Measurements from ENCODE around the gene C3orf62. TPM values are rescaled to one million over a fixed set of nuclear protein-coding genes. Genes with fewer than 3 reads are reported as not detected.

Gene C3orf62
- total RNA-seq (3.1 TPM), polyA plus RNA-seq (ENCODE audit: insufficient read depth in 1 of 8, insufficient read length in 8 of 8, low replicate concordance in 1 of 8) (10 to 100 TPM in 1 of 8 donors, 1 to 10 TPM in 7; 4.2 to 13.2 (median 6.6) TPM)
- long read RNA-seq, donor 1, result 0 reads
- long read RNA-seq, donor 2, result 0 reads
- long read RNA-seq, donor 3, full-length matches to known transcripts, result 4 of 4 reads
- long read RNA-seq, donor 3, partial matches to known transcripts, result 0 of 4 reads
- long read RNA-seq, donor 3, other reads (novel, unspliced or antisense), result 0 of 4 reads
- long read RNA-seq, donor 4, full-length matches to known transcripts, result 2 of 2 reads
- long read RNA-seq, donor 4, partial matches to known transcripts, result 0 of 2 reads
- long read RNA-seq, donor 4, other reads (novel, unspliced or antisense), result 0 of 2 reads
- long read RNA-seq, donor 5, result 0 reads
- long read RNA-seq, donor 6, result 0 reads
- long read RNA-seq, donor 7, full-length matches to known transcripts, result 1 of 1 reads
- long read RNA-seq, donor 7, partial matches to known transcripts, result 0 of 1 reads
- long read RNA-seq, donor 7, other reads (novel, unspliced or antisense), result 0 of 1 reads
- long read RNA-seq, donor 8, result 0 reads
- long read RNA-seq, donor 9, full-length matches to known transcripts, result 1 of 1 reads
- long read RNA-seq, donor 9, partial matches to known transcripts, result 0 of 1 reads
- long read RNA-seq, donor 9, other reads (novel, unspliced or antisense), result 0 of 1 reads
- long read RNA-seq, donor 10, result 0 reads
- long read RNA-seq, donor 11, full-length matches to known transcripts, result 1 of 1 reads
- long read RNA-seq, donor 11, partial matches to known transcripts, result 0 of 1 reads
- long read RNA-seq, donor 11, other reads (novel, unspliced or antisense), result 0 of 1 reads

- peak; percentile 95 for DNase-seq
- H3K4me1 ChIP-seq (ENCODE audit: control insufficient read depth, insufficient read depth, low read length), result peaks cover 19% of the 10 kb centered on the region
- no peaks in the 10 kb centered on the region for H3K9me3 ChIP-seq (replicated peaks; ENCODE audit: control insufficient read depth, low read depth, low read length)
- peak within 1 kb of the TSS; percentile 98 for H3K27ac ChIP-seq (ENCODE audit: low read length)
- WGBS (ENCODE audit: insufficient coverage), result 0% methylated on average over 38 of the region's 51 CpGs
- peak within 1 kb of the TSS; percentile 59 for H3K4me3 ChIP-seq (ENCODE audit: low read length)
- H3K27me3 ChIP-seq (ENCODE audit: control insufficient read depth, insufficient read depth, low read length), result no peaks in the 10 kb centered on the region
- peaks cover 38% of the 10 kb centered on the region for H3K36me3 ChIP-seq (ENCODE audit: control insufficient read depth, insufficient read depth, low read length)
These were observed at the start of gene C3orf62 for GRCh38 chr3:49276475-49277382. Gene C3orf62 (minus strand): TSS chr3:49277232. CDS start chr3:49276872, 360 bp downstream.

GRCh38 chr3:49324768-49325167 is 47.7 kb upstream of the C3orf62 start:
- no peaks in the 10 kb centered on the region for H3K27me3 ChIP-seq (ENCODE audit: control insufficient read depth, insufficient read depth, low read length)
- peaks cover 78% of the 10 kb centered on the region for H3K36me3 ChIP-seq (ENCODE audit: control insufficient read depth, insufficient read depth, low read length)
- H3K27ac ChIP-seq (ENCODE audit: low read length), result no peak overlapping the region
- no peak for DNase-seq
- no peaks in the 10 kb centered on the region for H3K9me3 ChIP-seq (replicated peaks; ENCODE audit: control insufficient read depth, low read depth, low read length)
- no peaks in the 10 kb centered on the region for H3K4me1 ChIP-seq (ENCODE audit: control insufficient read depth, insufficient read depth, low read length)
- H3K4me3 ChIP-seq (ENCODE audit: low read length), result no peak overlapping the region
- WGBS (ENCODE audit: insufficient coverage), result 97% methylated on average over 7 of the region's 7 CpGs

- no peak for DNase-seq
- no peak overlapping the region for H3K27ac ChIP-seq (ENCODE audit: low read length)
- 94% methylated on average over 13 of the region's 16 CpGs for WGBS (ENCODE audit: insufficient coverage)
These were observed 39.8 kb upstream of the C3orf62 start for GRCh38 chr3:49316696-49317457.

GRCh38 chr3:49313896-49314688 is 37.1 kb upstream of the C3orf62 start:
- Histone ChIP-seq H3K27ac (ENCODE audit: low read length) (no peak overlapping the region), H3K4me1 (ENCODE audit: control insufficient read depth, insufficient read depth, low read length) (no peaks in the 10 kb centered on the region), H3K9me3 (replicated peaks; ENCODE audit: control insufficient read depth, low read depth, low read length) (no peaks in the 10 kb centered on the region), H3K4me3 (ENCODE audit: low read length) (no peak overlapping the region), H3K36me3 (ENCODE audit: control insufficient read depth, insufficient read depth, low read length) (peaks cover 65% of the 10 kb centered on the region), H3K27me3 (ENCODE audit: control insufficient read depth, insufficient read depth, low read length) (no peaks in the 10 kb centered on the region)
- WGBS (ENCODE audit: insufficient coverage), result no CpG with 5 or more reads among the region's 1 CpG
- DNase-seq, result peak; percentile 10

More at GRCh38 chr3:49316696-49317457, 39.8 kb upstream of the C3orf62 start:
- H3K27me3 ChIP-seq (ENCODE audit: control insufficient read depth, insufficient read depth, low read length), result no peaks in the 10 kb centered on the region
- H3K4me1 ChIP-seq (ENCODE audit: control insufficient read depth, insufficient read depth, low read length), result no peaks in the 10 kb centered on the region
- H3K4me3 ChIP-seq (ENCODE audit: low read length), result no peak overlapping the region
- H3K9me3 ChIP-seq (replicated peaks; ENCODE audit: control insufficient read depth, low read depth, low read length), result no peaks in the 10 kb centered on the region
- H3K36me3 ChIP-seq (ENCODE audit: control insufficient read depth, insufficient read depth, low read length), result peaks cover 63% of the 10 kb centered on the region

- 100% methylated on average over 2 of the region's 3 CpGs for WGBS (ENCODE audit: insufficient coverage)
- Histone ChIP-seq H3K4me1 (ENCODE audit: control insufficient read depth, insufficient read depth, low read length) (no peaks in the 10 kb centered on the region), H3K9me3 (replicated peaks; ENCODE audit: control insufficient read depth, low read depth, low read length) (no peaks in the 10 kb centered on the region), H3K36me3 (ENCODE audit: control insufficient read depth, insufficient read depth, low read length) (peaks cover 67% of the 10 kb centered on the region), H3K27me3 (ENCODE audit: control insufficient read depth, insufficient read depth, low read length) (no peaks in the 10 kb centered on the region), H3K27ac (ENCODE audit: low read length) (no peak overlapping the region), H3K4me3 (ENCODE audit: low read length) (no peak overlapping the region)
- no peak for DNase-seq
These were observed 34.3 kb upstream of the C3orf62 start for GRCh38 chr3:49311283-49311682.

- WGBS (ENCODE audit: insufficient coverage), result no CpG with 5 or more reads among the region's 1 CpG
- no peak for DNase-seq
- H3K4me1 ChIP-seq (ENCODE audit: control insufficient read depth, insufficient read depth, low read length), result no peaks in the 10 kb centered on the region
These were observed 33.6 kb upstream of the C3orf62 start for GRCh38 chr3:49310677-49311076.

GRCh38 chr3:49305608-49306007 is 28.6 kb upstream of the C3orf62 start:
- Histone ChIP-seq H3K27me3 (ENCODE audit: control insufficient read depth, insufficient read depth, low read length) (no peaks in the 10 kb centered on the region), H3K9me3 (replicated peaks; ENCODE audit: control insufficient read depth, low read depth, low read length) (no peaks in the 10 kb centered on the region), H3K27ac (ENCODE audit: low read length) (no peak overlapping the region), H3K4me1 (ENCODE audit: control insufficient read depth, insufficient read depth, low read length) (no peaks in the 10 kb centered on the region), H3K4me3 (ENCODE audit: low read length) (no peak overlapping the region), H3K36me3 (ENCODE audit: control insufficient read depth, insufficient read depth, low read length) (peaks cover 67% of the 10 kb centered on the region)
- no peak for DNase-seq
- WGBS (ENCODE audit: insufficient coverage), result 90% methylated on average over 2 of the region's 5 CpGs

More at GRCh38 chr3:49310677-49311076, 33.6 kb upstream of the C3orf62 start:
- Histone ChIP-seq H3K9me3 (replicated peaks; ENCODE audit: control insufficient read depth, low read depth, low read length) (no peaks in the 10 kb centered on the region), H3K27me3 (ENCODE audit: control insufficient read depth, insufficient read depth, low read length) (no peaks in the 10 kb centered on the region), H3K4me3 (ENCODE audit: low read length) (no peak overlapping the region), H3K36me3 (ENCODE audit: control insufficient read depth, insufficient read depth, low read length) (peaks cover 64% of the 10 kb centered on the region), H3K27ac (ENCODE audit: low read length) (no peak overlapping the region)

GRCh38 chr3:49302613-49303012 is 25.6 kb upstream of the C3orf62 start:
- H3K9me3 ChIP-seq (replicated peaks; ENCODE audit: control insufficient read depth, low read depth, low read length), result no peaks in the 10 kb centered on the region
- no peaks in the 10 kb centered on the region for H3K4me1 ChIP-seq (ENCODE audit: control insufficient read depth, insufficient read depth, low read length)
- H3K4me3 ChIP-seq (ENCODE audit: low read length), result no peak overlapping the region
- H3K27me3 ChIP-seq (ENCODE audit: control insufficient read depth, insufficient read depth, low read length), result no peaks in the 10 kb centered on the region
- peaks cover 69% of the 10 kb centered on the region for H3K36me3 ChIP-seq (ENCODE audit: control insufficient read depth, insufficient read depth, low read length)
- H3K27ac ChIP-seq (ENCODE audit: low read length), result no peak overlapping the region
- DNase-seq, result no peak
- WGBS (ENCODE audit: insufficient coverage), result no CpG with 5 or more reads among the region's 1 CpG
